Islet of Langerhans (tissue), 1 donor: ENCODE measurements around the gene MAPK6.
A peak's percentile ranks its signal among the peaks of the same experiment; 100 is the strongest.
"Not testable (repeated sequence)": the region's sequence is repeated elsewhere in the genome, so short reads cannot be mapped to it uniquely, and the experiment has no call there.

Experiments
- FAIRE-seq: peaks from one replicate; lab custom pipeline; 2011; peaks lifted over from hg19 to GRCh38; lab: Jason Lieb, UNC

The MAPK6 gene

DNA sequence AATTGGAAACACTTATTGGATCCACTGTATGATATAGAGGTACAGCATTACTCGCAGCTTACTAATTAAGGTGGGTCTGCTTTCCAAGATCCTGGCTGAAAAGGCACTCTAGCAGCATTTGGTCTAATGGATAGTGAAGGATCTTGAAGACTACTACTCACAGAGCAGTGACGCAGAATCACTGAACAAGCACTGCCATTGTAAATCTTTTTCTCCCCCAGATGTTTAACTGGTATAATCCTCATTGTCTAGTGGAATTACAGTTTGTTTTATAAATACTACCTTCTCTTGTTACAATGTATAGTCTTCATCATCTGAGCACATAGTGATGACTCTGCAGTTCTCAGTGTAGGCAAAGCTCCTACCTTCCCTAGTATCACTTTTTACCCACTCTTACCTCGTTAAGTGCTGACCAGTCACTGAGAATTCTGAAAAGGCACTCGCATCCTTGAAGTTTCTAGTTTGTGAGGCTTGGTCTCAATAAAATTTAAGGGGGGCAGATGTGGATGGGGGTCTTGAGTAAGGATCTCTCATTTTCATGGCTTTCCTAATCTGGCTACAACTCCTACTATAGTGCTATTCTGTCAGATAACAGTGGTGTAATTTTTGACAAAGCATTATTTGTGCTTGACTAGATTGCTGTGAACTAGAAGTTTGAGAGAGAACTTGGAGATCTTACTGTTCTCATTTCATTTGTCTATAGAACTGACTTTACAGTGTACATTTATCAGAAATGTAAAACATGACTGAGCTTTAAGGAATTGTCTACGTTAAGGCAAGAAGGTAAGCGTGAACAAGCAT is 23.2 kb downstream of the MAPK6 start:
- no peak for FAIRE-seq

DNA sequence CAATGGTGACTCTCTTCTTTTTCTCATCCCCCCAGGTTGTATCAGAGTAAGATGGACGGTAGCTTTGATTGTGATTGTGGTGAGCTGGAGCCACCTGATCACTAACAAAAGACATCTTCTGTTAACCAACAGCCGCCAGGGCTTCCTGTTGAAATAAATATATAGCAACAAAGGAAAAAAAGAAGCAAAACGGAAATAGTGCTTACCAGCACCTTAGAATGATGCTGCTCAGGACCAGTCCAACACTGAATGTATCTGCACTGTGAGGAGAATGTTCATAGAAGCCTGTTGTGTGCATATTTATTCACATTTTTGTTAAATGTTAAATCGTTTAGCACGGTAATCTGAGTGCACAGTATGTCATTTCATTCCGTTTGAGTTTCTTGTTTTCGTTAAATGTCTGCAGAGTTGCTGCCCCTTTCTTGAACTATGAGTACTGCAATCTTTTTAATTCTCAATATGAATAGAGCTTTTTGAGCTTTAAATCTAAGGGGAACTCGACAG is 26.8 kb downstream of the MAPK6 start:
- not testable (repeated sequence) for FAIRE-seq

DNA sequence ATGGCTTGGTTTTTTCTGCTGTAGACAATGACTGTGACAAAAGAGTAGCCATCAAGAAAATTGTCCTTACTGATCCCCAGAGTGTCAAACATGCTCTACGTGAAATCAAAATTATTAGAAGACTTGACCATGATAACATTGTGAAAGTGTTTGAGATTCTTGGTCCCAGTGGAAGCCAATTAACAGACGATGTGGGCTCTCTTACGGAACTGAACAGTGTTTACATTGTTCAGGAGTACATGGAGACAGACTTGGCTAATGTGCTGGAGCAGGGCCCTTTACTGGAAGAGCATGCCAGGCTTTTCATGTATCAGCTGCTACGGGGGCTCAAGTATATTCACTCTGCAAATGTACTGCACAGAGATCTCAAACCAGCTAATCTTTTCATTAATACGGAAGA is 27.5 kb downstream of the MAPK6 start:
- FAIRE-seq: not testable (repeated sequence)

DNA sequence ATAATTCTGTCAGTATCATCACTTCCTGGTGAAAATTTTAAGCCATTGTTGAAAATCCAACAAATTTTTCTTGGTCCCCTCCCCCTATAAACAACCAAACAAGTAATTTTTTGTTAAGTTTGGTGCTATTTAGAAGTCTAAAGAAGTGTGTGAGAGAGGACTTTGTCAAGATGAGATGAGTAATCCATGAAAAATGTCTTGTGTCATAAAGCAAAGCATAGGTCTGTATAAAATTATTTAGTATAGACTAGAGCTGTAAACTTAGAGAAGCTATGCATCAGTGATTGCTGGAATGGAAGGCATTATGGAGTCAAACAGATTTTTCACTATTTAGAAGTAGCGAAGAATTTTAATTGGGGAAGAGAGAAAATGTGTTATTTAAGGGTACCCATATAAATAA is 31.4 kb downstream of the MAPK6 start:
- no peak for FAIRE-seq

DNA sequence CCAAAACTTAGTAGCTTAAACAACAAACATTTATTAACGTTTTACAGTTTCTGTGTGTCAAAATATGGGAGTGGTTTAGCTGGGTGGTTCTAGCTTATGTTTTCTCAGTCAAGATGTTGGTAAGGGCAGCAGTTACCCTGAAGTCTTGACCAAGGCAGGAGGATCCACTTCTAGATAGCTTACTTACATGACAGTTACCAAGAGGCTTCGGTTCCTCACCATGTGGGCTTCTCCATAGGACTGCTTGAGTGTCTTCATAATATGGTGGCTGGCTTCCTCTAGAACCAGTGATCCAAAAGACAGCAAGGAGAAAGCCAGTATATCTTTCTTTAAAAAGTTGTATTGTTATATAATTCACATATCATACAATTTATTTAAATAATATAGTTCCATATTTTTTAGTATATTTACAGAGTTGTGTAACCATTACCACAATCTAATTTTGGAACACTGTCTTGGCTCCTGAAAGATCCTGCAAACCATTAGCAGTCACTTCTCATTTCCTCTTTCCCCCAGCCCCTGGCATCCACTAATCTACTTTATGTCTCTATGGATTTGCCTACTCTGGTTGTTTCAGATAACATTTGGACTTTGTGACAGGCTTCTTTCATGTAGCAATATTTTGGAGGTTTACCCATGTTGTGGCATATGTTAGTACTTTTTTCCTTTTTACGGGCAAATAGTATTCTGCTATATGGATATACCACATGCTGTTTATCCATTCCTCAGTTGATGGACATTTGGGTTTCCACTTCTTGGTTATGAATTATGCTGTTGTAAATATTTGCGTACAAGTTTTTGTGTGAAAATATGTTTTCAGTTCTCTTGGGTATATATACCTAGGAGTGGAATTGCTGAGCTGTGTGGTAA is 33.3 kb downstream of the MAPK6 start:
- no peak for FAIRE-seq

DNA sequence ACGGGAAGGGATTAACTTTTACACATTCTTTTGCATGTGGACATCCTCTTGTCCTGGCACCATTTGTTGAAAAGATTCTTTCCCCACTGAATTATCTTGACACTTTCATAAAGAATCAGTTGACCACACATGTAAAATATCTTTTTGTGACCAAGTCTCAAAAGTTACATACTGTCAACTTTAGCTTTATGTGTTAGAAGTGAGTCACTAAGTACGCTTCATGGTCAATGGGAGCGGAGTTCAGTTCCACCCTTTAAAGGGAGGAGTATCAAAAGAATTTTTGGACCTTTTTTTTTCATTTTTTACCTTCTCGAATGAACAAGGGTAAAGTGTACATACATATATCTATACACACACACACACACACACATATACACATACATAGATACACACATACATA is 35.4 kb downstream of the MAPK6 start:
- no peak for FAIRE-seq

DNA sequence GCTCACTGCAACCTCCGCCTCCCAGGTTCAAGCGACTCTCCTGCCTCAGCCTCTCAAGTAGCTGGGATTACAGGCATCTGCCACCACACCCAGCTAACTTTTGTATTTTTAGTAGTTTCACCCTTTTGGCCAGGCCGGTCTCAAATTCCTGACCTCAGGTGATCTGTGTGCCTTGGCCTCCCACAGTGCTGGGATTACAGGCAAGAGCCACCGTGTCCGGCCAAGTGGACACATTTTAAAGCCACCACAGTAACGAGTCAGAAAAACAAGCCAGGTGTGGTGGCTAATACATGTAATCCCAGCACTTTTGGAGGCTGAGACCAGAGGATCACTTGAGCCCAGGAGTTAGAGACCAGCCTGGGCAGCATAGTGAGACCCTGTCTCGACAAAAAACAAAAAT is 35.8 kb downstream of the MAPK6 start:
- not testable (repeated sequence) for FAIRE-seq

DNA sequence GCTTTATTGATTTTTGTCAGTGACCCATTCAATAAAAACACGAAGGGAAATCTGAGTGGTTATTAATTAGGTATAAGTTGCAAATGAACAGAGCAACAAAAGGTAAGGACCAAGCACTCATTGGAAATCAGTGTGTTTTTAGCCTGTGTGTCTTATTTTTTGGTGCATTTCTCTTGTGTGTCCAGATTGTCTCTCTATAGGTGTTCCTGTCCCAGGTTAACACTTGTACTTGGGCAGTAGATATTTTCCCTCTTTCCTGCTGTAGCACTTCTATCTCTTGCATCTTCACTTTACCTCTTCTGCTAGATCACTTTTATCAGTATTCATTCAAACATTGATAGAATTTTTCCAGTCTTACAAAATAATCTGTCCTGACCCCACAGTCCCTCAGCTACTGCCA is 37.0 kb downstream of the MAPK6 start:
- no peak for FAIRE-seq

DNA sequence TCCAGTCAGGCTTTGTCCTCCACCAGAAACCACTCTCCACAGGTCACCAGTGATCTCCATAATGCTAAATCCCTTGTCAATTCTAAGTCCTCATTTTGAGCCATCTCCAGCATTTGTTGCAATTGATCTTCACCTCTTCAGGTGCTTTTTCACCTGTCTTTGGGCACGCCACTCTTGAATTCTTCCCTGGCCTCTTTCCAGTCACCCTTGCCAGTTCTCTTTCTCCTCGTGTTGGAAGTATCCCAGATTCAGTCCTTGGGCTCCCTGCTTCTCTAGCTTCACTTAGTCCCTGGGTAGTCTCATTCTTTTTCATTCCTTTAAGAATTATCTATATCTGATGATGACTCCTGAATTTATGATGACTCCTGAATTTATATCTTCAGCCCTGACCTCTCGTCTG is 37.5 kb downstream of the MAPK6 start:
- no peak for FAIRE-seq

DNA sequence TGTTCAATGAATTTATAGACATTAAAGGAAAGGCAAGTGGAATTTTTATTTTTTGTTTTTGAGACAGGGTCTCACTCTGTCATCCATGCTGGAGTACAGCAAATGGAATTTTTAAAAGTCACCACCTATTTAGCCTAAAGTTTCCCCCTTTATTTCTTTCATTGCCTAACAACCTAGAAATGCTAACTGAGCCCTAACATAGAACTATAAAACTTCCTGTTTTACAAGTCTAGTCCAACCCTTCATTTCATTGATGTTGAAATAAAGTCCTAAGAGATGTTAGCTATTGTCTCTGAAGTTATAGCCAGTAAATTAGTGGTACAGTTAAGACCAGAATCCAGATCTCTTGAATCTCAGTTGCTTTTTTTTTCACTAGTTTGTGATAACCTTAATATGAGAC is 39.0 kb downstream of the MAPK6 start:
- no peak for FAIRE-seq

DNA sequence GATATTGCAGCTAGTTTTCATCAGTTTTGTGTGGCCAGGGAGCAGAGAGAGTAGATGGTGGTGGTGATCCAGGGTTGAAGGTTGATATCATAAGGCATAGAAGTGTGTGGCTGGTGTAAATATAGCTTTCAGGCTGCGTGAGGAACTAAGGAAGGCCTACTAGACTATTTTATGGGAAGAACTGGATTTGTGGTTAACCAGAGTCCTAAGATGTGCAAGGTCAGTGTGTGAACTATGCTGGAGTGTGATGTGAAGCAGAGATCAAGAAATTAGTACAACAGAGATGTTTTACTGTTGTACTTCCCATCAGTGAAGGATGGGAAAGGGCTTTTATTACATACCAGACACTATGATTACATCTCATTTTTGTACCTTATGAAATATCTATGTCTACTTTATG is 41.5 kb downstream of the MAPK6 start:
- no peak for FAIRE-seq

DNA sequence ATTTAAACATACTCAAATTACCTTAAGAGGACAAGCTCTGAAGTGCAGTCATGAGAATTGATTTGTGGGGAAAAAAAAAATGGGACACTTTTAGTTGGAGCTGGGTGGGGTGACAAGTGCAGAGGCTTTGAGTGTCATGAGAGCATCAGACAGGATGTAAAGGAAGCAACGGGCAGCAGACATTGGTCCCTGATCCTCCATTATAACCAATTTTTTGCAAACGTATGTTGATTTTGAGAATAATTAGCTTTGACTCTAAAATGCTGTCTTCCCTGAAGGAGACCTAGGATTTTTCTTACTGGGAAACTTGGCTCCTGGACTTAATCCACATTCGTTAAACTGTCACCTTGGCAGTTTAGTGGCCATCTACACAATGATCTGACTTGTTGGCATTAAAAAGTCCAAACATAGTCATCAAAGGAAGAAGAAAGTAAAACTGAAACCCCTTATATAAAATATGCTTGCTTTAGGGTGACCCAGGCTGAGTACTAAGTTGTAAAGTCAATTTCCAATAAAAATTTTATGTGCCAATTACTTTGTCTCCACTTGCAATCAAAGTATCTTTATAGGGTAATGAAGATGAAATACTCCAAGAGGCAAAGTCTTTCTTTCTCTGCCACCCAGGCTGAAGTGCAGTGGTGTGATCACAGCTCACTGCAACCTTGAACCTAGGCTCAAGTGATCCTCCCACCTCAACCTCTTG is 48.0 kb downstream of the MAPK6 start:
- no peak for FAIRE-seq

DNA sequence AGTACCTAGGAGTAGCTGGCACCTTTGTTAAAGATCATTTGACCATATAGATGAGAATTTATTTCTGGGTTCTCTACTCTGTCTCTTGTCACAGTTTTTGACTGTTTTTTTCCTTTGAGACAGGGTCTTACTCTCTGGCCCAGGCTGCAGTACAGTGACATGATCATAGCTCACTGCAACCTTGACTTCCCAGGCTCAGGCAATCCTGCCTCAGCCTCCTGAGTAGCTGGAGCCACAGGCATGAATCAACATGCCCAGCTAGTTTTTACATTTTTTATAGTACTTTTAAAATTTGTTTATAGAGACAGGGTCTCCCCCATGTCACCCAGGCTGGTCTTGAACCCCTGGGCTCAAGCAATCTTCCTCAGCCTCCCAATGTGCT is 48.5 kb downstream of the MAPK6 start:
- no peak for FAIRE-seq

DNA sequence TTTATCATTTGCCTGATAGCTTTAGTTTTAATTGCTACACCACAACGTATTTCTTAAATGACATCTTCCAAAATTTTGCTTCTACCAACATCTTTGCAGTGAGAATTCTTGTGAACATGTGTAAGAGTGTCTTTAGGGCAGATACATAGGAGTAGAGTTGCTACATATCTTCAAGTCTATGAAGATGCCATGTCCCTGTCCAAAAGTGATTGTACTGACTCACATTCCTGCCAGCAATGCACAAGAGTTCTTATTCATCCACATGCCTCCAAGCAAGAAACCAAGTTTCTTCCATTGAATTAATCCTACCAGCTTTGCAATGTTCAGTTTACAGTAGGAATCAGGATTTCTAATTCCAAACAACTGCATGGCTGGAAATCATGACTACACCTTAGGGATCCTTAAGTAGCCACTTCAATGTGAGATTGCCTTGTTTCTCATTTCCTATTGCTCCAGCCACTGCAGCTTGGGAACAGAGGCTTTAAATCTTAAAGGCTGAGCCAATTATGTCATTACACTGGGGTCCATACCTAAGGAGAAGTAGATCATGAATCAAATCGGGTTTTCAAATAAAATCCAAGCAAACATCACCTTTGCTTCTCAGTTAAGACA is 49.1 kb downstream of the MAPK6 start:
- FAIRE-seq: no peak

DNA sequence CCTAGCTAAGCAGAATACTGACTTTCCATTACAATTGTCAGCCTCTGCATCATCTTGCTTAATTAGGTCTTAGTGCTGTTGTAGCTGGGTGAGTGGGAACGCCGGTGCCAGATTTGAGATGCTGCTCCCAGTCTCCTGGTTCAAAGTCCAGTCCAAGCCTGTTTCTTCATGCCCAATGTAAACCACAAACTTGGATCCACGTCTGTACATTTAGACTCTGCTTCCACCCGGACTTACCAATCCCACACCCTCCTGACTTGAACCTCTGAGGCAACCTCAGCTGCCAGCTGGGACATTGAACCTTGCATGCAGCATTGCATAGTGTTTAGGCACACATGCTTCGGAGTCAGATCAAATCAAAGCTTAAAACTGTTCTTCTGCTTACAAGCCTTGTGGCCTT is 50.5 kb downstream of the MAPK6 start:
- FAIRE-seq: no peak

DNA sequence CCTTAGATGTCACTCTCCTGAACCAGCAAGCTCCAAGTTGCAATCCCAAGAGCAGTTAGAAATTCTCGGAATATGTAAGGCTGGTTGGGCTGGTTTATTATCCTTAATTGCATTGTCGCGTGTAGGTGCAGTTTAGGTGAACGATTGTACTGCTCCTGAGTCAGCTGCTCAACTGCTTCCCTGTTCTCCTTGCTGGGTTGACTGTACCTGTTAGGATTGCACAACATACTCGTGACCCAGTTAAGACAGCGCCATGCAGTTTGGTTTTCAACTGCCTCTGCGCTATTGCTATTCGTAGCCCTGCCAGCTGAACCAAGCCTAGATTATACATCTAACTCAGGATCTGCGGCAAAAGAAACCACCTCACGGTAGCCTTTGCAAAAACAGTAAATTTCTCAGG is 52.6 kb downstream of the MAPK6 start:
- peak; percentile 13 for FAIRE-seq

DNA sequence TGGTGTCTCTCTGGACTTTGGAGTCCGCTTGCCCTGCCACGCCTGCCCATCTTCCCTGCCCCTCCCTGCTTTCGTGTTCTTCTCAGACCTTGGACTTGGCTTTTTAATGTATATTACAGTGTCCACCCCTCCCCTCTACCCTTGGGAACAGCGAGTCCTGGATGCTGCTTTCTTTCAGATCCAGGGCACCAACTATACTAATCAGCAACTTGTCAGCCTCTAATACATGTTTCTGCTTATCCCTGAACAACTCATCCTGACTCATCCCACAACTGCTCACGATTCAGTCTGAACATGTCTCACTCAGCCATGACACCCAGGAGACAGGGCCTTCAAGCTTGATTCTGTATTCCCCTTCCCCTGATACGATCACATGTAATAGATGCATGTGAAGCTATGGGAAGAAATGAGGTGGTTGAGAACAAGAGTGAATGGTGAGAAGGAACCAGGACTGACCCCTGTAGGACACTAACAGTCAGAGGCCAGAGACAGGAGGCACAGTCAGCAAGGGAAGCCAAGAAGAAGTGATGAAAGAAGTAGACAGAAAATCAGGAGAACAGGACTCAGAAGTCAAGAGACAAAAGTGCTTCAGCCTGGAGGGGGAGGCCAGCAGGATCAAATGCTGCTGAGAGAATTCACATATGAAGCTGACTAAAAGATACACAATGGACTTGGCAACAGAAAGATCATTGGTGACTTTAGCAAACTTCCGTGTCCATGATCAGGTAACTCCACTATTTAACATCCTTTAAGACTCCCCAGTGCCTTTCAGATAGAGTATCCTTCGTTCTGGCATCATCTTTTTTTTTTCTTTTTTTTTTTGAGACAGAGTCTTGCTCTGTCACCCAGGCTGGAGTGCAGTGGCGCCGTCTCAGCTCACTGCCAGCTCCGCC is 58.1 kb downstream of the MAPK6 start:
- FAIRE-seq: no peak

DNA sequence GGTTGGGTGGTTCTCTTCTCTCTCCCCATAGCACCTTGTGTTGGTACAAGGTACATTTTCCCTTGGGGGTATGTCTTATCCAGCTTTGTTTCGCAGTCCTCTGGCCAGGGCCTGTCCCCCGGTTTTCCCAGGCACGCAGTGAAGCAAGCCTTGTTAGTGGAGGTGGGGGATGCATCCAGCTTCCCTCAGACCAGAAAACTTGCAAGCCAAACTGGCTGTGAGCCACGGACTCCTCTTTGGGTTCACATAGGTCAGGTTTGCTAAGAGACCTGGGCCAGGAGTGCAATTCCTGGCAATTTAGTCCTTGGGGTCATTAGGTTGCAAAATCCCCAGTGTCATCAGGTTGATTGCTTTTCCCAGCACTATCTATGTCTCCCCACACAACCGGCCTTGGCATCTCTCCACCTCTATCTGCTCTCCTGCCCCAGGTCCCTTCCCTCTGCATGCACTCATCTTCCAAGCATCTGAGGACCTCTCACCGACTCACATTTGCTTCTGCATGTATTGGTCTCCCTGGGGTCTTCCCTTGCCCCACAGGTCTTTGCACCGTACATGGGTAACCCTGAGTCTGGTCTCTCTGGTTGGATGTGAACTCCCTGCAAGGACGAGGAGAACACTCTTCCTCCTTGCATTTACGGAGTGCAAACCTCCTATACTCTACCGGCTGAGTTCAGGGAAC is 59.3 kb downstream of the MAPK6 start:
- no peak for FAIRE-seq

DNA sequence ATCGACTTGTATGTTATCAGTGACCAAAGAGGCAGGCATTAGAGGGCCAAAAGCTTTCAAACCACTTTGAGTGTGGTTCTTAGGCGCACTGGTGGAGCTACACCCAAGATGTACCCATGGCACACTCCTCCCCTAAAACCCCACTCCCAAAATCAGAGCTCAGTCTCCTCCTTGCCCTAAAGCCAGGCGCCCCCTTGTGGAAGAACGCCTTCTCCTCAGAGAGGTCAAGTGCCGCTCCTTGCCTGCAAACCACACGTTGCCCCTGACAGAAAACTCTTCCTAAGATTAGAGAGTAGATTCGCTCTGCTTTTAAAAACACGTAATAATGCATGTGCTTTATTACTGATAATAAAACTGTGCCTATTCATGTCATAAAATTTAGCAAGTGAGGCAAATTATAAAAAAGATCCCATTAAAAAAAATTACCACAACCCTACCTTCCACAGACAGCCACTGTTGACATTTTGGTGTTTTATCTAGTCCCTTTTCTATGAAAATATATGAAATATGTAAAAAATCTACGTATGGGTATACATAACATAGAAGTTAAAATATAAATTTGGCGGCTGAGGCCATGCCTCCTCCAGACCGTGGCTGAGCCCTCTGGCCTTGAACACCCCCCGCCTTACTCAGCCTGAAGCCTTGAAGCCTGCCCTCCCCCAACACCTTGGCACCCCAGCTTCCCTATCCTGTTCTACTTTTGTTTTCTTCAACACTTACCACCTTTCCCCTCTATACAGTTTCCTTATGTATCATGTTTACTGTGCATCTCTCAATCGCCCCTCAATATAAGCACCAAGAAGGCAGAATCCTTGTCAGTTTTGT is 60.1 kb downstream of the MAPK6 start:
- FAIRE-seq: no peak

DNA sequence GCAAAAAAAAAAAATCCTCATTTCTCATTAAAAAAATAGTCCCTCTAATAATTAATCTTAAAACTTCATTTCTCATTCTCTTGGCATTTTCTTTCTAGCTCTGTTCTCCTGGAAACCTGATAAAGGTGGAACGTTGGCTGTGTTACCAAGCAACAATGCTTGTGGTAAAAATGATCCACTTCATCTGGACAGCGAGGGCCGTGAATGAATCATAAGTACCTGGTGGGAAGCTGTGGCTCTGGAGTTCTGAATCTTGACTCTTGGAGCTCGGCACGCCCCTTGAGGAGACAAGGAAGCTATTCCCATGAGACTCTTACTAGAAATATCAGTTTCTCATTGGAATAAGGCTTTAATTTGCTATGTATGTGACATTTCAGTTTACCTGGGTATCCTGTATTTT is 61.0 kb downstream of the MAPK6 start:
- FAIRE-seq: no peak
